ENCODE measurements around the gene INPP4B. TPM values are rescaled to one million over a fixed set of nuclear protein-coding genes. Genes with fewer than 3 reads are reported as not detected.

Gene INPP4B
- total RNA-seq, 1 experiment from 2014 or later, result 41.0 TPM

GRCh38 chr4:142473218-142473959, 372.7 kb downstream of the INPP4B start:
- Histone ChIP-seq H3K9ac (ENCODE audit: low read length) (peak overlapping the region; percentile 87), H2AFZ (ENCODE audit: low read length) (peak overlapping the region; percentile 27; the same call in 1 of the 2 replicates), H3K4me1 (ENCODE audit: insufficient read depth, low read length) (peaks cover 50% of the 10 kb centered on the region), H3K36me3 (ENCODE audit: low read depth, low read length) (peaks cover 2% of the 10 kb centered on the region; the same call in 1 of the 2 replicates), H3K9me3 (ENCODE audit: low read length) (no peaks in the 10 kb centered on the region), H3K79me2 (ENCODE audit: low read length) (peaks cover 46% of the 10 kb centered on the region), H3K9me2 (replicated peaks; ENCODE audit: low read length) (no peaks in the 10 kb centered on the region), H3K4me2 (ENCODE audit: low read length) (peak overlapping the region; percentile 78), H3K4me3 (ENCODE audit: low read length) (peak overlapping the region; percentile 63), H3K27me3 (ENCODE audit: low read length) (no peaks in the 10 kb centered on the region), H3K27ac (ENCODE audit: low read length) (peak overlapping the region; percentile 99), H4K20me1 (ENCODE audit: low read length) (no peaks in the 10 kb centered on the region), H3F3A (ENCODE audit: low read length, unreplicated experiment) (peaks cover 15% of the 10 kb centered on the region)
- ATAC-seq, result no peak; the same call in 1 of the 2 replicates
- ChIA-PET CTCF (interaction anchor here (0.9 kb wide), 1 partner anchor 76 kb away, joined by 3 read pairs; no protein-coding TSS in a partner anchor), POLR2A (ENCODE audit: unreplicated experiment) (interaction anchor here (0.5 to 1.8 kb wide), 7 partner anchors 66 to 440 kb away, joined by 3 to 11 read pairs (median 5); no protein-coding TSS in a partner anchor)
- no peak for TF ChIP-seq EZH2phosphoT487 (IDR thresholded peaks at IDR 0.05; ENCODE audit: borderline replicate concordance, low read length)
- no peak for TF ChIP-seq EZH2 (IDR thresholded peaks at IDR 0.05; ENCODE audit: low read length, unreplicated experiment)
- no peak for TF ChIP-seq CTCF (conservative IDR thresholded peaks at IDR 0.05; ENCODE audit: low read depth, low read length)
- peak; percentile 83 for DNase-seq
- intact Hi-C loops (cut with micrococcal nuclease), result loop anchor here (5.0 kb wide), 1 partner anchor 121 kb away; no protein-coding TSS in a partner anchor
- BruUV-seq (replicated peaks), result no TSS peak

- H4K20me1 ChIP-seq (ENCODE audit: low read length), result no peaks in the 10 kb centered on the region
- H3K4me3 ChIP-seq (ENCODE audit: low read length), result no peak overlapping the region
- no peak overlapping the region for H3K4me2 ChIP-seq (ENCODE audit: low read length)
- intact Hi-C loops (cut with micrococcal nuclease), result no loop called here
- POLR2A ChIA-PET (ENCODE audit: unreplicated experiment), result interaction anchor here (0.5 kb wide), 1 partner anchor 135 kb away, joined by 3 read pairs; no protein-coding TSS in a partner anchor
- H3K4me1 ChIP-seq (ENCODE audit: insufficient read depth, low read length), result 0 out of 2 replicates have a peak, but pooled peaks cover under 1% of the 10 kb centered on the region
- no peaks in the 10 kb centered on the region for H3F3A ChIP-seq (ENCODE audit: low read length, unreplicated experiment)
- no TSS peak for BruUV-seq (replicated peaks)
- no peak for DNase-seq
- no peaks in the 10 kb centered on the region for H3K9me3 ChIP-seq (ENCODE audit: low read length)
- no peak overlapping the region for H3K27ac ChIP-seq (ENCODE audit: low read length)
- no peaks in the 10 kb centered on the region for H3K27me3 ChIP-seq (ENCODE audit: low read length)
- no peak for ATAC-seq
- no peaks in the 10 kb centered on the region for H3K9me2 ChIP-seq (replicated peaks; ENCODE audit: low read length)
- peaks cover 35% of the 10 kb centered on the region for H3K79me2 ChIP-seq (ENCODE audit: low read length)
- no peak for TF ChIP-seq EZH2 (IDR thresholded peaks at IDR 0.05; ENCODE audit: low read length, unreplicated experiment)
- TF ChIP-seq CTCF (conservative IDR thresholded peaks at IDR 0.05; ENCODE audit: low read depth, low read length), result no peak
- no peak for TF ChIP-seq EZH2phosphoT487 (IDR thresholded peaks at IDR 0.05; ENCODE audit: borderline replicate concordance, low read length)
- no peak overlapping the region for H3K9ac ChIP-seq (ENCODE audit: low read length)
- CTCF ChIA-PET, result no interaction called here
- H3K36me3 ChIP-seq (ENCODE audit: low read depth, low read length), result peaks cover 12% of the 10 kb centered on the region; the same call in 1 of the 2 replicates
- H2AFZ ChIP-seq (ENCODE audit: low read length), result no peak overlapping the region
Observed at GRCh38 chr4:142467088-142467487, 379.0 kb downstream of the INPP4B start.

- H3K36me3 ChIP-seq (ENCODE audit: low read depth, low read length), result peaks cover 12% of the 10 kb centered on the region; the same call in 1 of the 2 replicates
- H3K27me3 ChIP-seq (ENCODE audit: low read length), result no peaks in the 10 kb centered on the region
- intact Hi-C loops (cut with micrococcal nuclease), result no loop called here
- no peaks in the 10 kb centered on the region for H3K4me1 ChIP-seq (ENCODE audit: insufficient read depth, low read length)
- POLR2A ChIA-PET (ENCODE audit: unreplicated experiment), result no interaction called here
- H3K9ac ChIP-seq (ENCODE audit: low read length), result no peak overlapping the region
- no peaks in the 10 kb centered on the region for H3K9me2 ChIP-seq (replicated peaks; ENCODE audit: low read length)
- H3K9me3 ChIP-seq (ENCODE audit: low read length), result no peaks in the 10 kb centered on the region
- H3K4me3 ChIP-seq (ENCODE audit: low read length), result no peak overlapping the region
- BruUV-seq (replicated peaks), result no TSS peak
- H3F3A ChIP-seq (ENCODE audit: low read length, unreplicated experiment), result no peaks in the 10 kb centered on the region
- no peak overlapping the region for H3K4me2 ChIP-seq (ENCODE audit: low read length)
- CTCF ChIA-PET, result no interaction called here
- ATAC-seq (no peak), DNase-seq (no peak)
- H3K79me2 ChIP-seq (ENCODE audit: low read length), result peaks cover 20% of the 10 kb centered on the region
- TF ChIP-seq CTCF (conservative IDR thresholded peaks at IDR 0.05; ENCODE audit: low read depth, low read length), result no peak
- TF ChIP-seq EZH2 (IDR thresholded peaks at IDR 0.05; ENCODE audit: low read length, unreplicated experiment), result no peak
- TF ChIP-seq EZH2phosphoT487 (IDR thresholded peaks at IDR 0.05; ENCODE audit: borderline replicate concordance, low read length), result no peak
- no peak overlapping the region for H2AFZ ChIP-seq (ENCODE audit: low read length)
- H4K20me1 ChIP-seq (ENCODE audit: low read length), result no peaks in the 10 kb centered on the region
- H3K27ac ChIP-seq (ENCODE audit: low read length), result no peak overlapping the region
Observed at GRCh38 chr4:142465526-142465925, 380.6 kb downstream of the INPP4B start.

Data from PC-3 (cell line).